Ishikawa (cell line): ENCODE results near the gene KRTAP5-5.

Experiments used
- CEBPB ChIP-seq: IDR thresholded peaks from 2 replicates; pipeline ENCODE4 v1.6.1; 2012
- CREB1 ChIP-seq: IDR thresholded peaks from 2 replicates; pipeline ENCODE4 v1.6.1; 2012; ENCODE audit warnings: low read depth
- EGR1 ChIP-seq: IDR thresholded peaks from 2 replicates; pipeline ENCODE4 v1.6.1; 2012
- EP300 ChIP-seq: IDR thresholded peaks from 2 replicates; pipeline ENCODE4 v1.6.1; 2012; ENCODE audit warnings: borderline replicate concordance
- FOXM1 ChIP-seq: IDR thresholded peaks from 2 replicates; pipeline ENCODE4 v1.6.1; 2012; ENCODE audit warnings: low read depth, borderline replicate concordance
- MAX ChIP-seq: IDR thresholded peaks from 2 replicates; pipeline ENCODE4 v1.6.1; 2012
- NFIC ChIP-seq: IDR thresholded peaks from 2 replicates; pipeline ENCODE4 v1.6.1; 2012
- RAD21 ChIP-seq: IDR thresholded peaks from 2 replicates; pipeline ENCODE4 v1.6.1; 2012; ENCODE audit warnings: low read depth
- REST ChIP-seq: IDR thresholded peaks from 2 replicates; pipeline ENCODE4 v1.6.1; 2012; ENCODE audit warnings: low read depth, mild to moderate bottlenecking
- TAF1 ChIP-seq: IDR thresholded peaks from 2 replicates; pipeline ENCODE4 v1.6.1; 2012; ENCODE audit warnings: low read depth, mild to moderate bottlenecking
- TCF12 ChIP-seq: IDR thresholded peaks from 2 replicates; pipeline ENCODE4 v1.6.1; 2012; ENCODE audit warnings: low read depth
- TEAD4 ChIP-seq: IDR thresholded peaks from 2 replicates; pipeline ENCODE4 v1.6.1; 2012
- USF1 ChIP-seq: IDR thresholded peaks from 2 replicates; pipeline ENCODE4 v1.6.1; 2012
- YY1 ChIP-seq: IDR thresholded peaks from 2 replicates; pipeline ENCODE4 v1.6.1; 2012; ENCODE audit warnings: low read depth
- ZBTB7A ChIP-seq: IDR thresholded peaks from 2 replicates; pipeline ENCODE4 v1.6.1; 2012; ENCODE audit warnings: low read depth

KRTAP5-5 gene

GRCh38 chr11:1650034-1650917 is 20.7 kb downstream of the KRTAP5-5 start:
- TF ChIP-seq YY1, result no peak
- no peak for TF ChIP-seq ZBTB7A
- TF ChIP-seq EP300, result no peak
- no peak for TF ChIP-seq NFIC

- TF ChIP-seq TEAD4 (no peak), USF1 (no peak), NFIC (no peak), FOXM1 (no peak), EGR1 (no peak), CEBPB (no peak), MAX (no peak)
Measured at GRCh38 chr11:1650918-1651262, 21.3 kb downstream of the KRTAP5-5 start.

- TF ChIP-seq MAX, result no peak
- TF ChIP-seq EP300, result no peak
- no peak for TF ChIP-seq NFIC
- no peak for TF ChIP-seq TCF12
- no peak for TF ChIP-seq USF1
- TF ChIP-seq REST, result no peak
- no peak for TF ChIP-seq RAD21
- no peak for TF ChIP-seq CREB1
- TF ChIP-seq TEAD4, result no peak
- no peak for TF ChIP-seq ZBTB7A
- TF ChIP-seq FOXM1, result no peak
- TF ChIP-seq YY1, result no peak
- TF ChIP-seq TAF1, result no peak
- no peak for TF ChIP-seq EGR1
- no peak for TF ChIP-seq CEBPB
Measured at GRCh38 chr11:1651411-1651980, 21.9 kb downstream of the KRTAP5-5 start.

- TF ChIP-seq CEBPB (no peak), REST (no peak)
Measured at GRCh38 chr11:1652026-1652425, 22.5 kb downstream of the KRTAP5-5 start.

GRCh38 chr11:1652442-1652770 is 22.8 kb downstream of the KRTAP5-5 start:
- TF ChIP-seq USF1 (no peak), NFIC (no peak), CEBPB (no peak), MAX (no peak), EGR1 (no peak), TEAD4 (no peak), EP300 (no peak), TAF1 (no peak)
